Astrocyte (in vitro differentiated cells and primary cell): ENCODE data around the gene GSPT1. TPM values are rescaled to one million over a fixed set of nuclear protein-coding genes. Genes with fewer than 3 reads are reported as not detected.

Experiments
- DNase-seq: peaks from one replicate; pipeline ENCODE4 v3.0.0-alpha.2; 2010; ENCODE audit warnings: low read depth
- FAIRE-seq: peaks from 2 replicates; lab custom pipeline; 2011; peaks lifted over from hg19 to GRCh38; lab: Jason Lieb, UNC
- H2AFZ ChIP-seq: 2 replicates; pipeline ENCODE4 v1.6.0; 2012; ENCODE audit warnings: low read depth, low read length, inconsistent platforms
- H3K27ac ChIP-seq: 2 replicates; pipeline ENCODE4 v1.5.1; 2011; ENCODE audit warnings: low read depth, low read length, inconsistent platforms
- H3K27me3 ChIP-seq: 2 replicates; pipeline ENCODE4 v1.6.0; 2011; ENCODE audit warnings: low read length, inconsistent platforms; ENCODE audit not compliant: insufficient read depth
- H3K36me3 ChIP-seq: 2 replicates; pipeline ENCODE4 v1.5.1; 2011; ENCODE audit warnings: low read length, inconsistent platforms; ENCODE audit not compliant: insufficient read depth
- H3K4me1 ChIP-seq: 2 replicates; pipeline ENCODE4 v1.5.1; 2011; ENCODE audit warnings: low read length, inconsistent platforms; ENCODE audit not compliant: insufficient read depth
- H3K4me2 ChIP-seq: 2 replicates; pipeline ENCODE4 v1.6.0; 2012; ENCODE audit warnings: low read length, inconsistent platforms
- H3K4me3 ChIP-seq: 2 replicates; pipeline ENCODE4 v1.5.1; 2011; ENCODE audit warnings: low read depth, mild to moderate bottlenecking, low read length, inconsistent platforms; ENCODE audit not compliant: insufficient read depth
- H3K79me2 ChIP-seq: 2 replicates; pipeline ENCODE4 v1.6.0; 2012; ENCODE audit warnings: mild to moderate bottlenecking, low read length, inconsistent platforms; ENCODE audit not compliant: insufficient read depth
- H3K9ac ChIP-seq: 2 replicates; pipeline ENCODE4 v1.6.0; 2012; ENCODE audit warnings: mild to moderate bottlenecking, low read length, inconsistent platforms
- H3K9me3 ChIP-seq: 2 replicates; pipeline ENCODE4 v1.5.1; 2012; ENCODE audit warnings: low read depth, mild to moderate bottlenecking, low read length, inconsistent platforms; ENCODE audit not compliant: insufficient read depth
- H4K20me1 ChIP-seq: 2 replicates; pipeline ENCODE4 v1.6.0; 2012; ENCODE audit warnings: low read length, inconsistent platforms; ENCODE audit not compliant: insufficient read depth
- H3K27ac Mint-ChIP-seq: one replicate; pipeline ENCODE4 v1.8.0; 2021; ENCODE audit warnings: mild to moderate bottlenecking, mixed read lengths; ENCODE audit not compliant: unreplicated experiment
- H3K27me3 Mint-ChIP-seq: one replicate; pipeline ENCODE4 v1.8.0; 2021; ENCODE audit warnings: low read depth, mixed read lengths; ENCODE audit not compliant: unreplicated experiment
- H3K36me3 Mint-ChIP-seq: one replicate; pipeline ENCODE4 v1.8.0; 2021; ENCODE audit warnings: low read depth, mixed read lengths; ENCODE audit not compliant: unreplicated experiment
- H3K4me1 Mint-ChIP-seq: one replicate; pipeline ENCODE4 v1.8.0; 2021; ENCODE audit warnings: low read depth, mixed read lengths; ENCODE audit not compliant: unreplicated experiment
- H3K4me3 Mint-ChIP-seq: one replicate; pipeline ENCODE4 v1.8.0; 2021; ENCODE audit warnings: mild to moderate bottlenecking, moderate library complexity, mixed read lengths; ENCODE audit not compliant: unreplicated experiment
- H3K9me3 Mint-ChIP-seq: one replicate; pipeline ENCODE4 v1.8.0; 2021; ENCODE audit warnings: mild to moderate bottlenecking, mixed read lengths; ENCODE audit not compliant: unreplicated experiment
- EZH2 ChIP-seq: IDR thresholded peaks from 2 replicates; pipeline ENCODE4 v1.6.1; 2012; ENCODE audit warnings: mild to moderate bottlenecking, low read length, inconsistent platforms; ENCODE audit not compliant: insufficient read depth
- total RNA-seq: library from RNA; stranded (reverse); gene quantifications from 2 replicates; pipeline ENCODE4 v1.2.1, GENCODE V29; 2021
- TF ChIP-seq, protein P1 (sequence below): IDR thresholded peaks from 2 replicates; pipeline ENCODE4 v1.5.1; 2011; ENCODE audit warnings: low read depth, mild to moderate bottlenecking, inconsistent platforms, low read length, moderate library complexity; ENCODE audit not compliant: insufficient read depth

GSPT1 gene
- total RNA-seq, 1 donor from 2014 or later, result 173 TPM

DNA sequence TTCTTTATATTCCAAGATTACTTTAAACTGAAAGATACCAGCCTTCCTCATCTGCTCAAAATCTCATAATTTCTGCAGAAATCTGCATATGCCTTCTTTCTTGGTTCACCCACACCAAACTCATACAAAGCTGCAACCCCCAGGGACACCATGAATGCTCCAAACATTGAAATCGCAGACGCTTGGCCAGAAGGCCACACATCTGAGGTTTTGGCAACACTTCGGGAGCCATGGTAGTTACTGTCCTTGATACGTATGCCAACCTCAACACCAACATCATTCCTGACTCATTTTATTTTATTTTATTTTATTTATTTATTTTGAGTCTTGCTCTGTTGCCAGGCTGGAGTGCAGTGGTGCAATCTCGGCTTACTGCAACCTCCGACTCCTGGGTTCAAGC lies 11.8 kb downstream of the GSPT1 start:
- H3K27ac ChIP-seq, result no peak overlapping the region
- no peak overlapping the region for H3K4me3 ChIP-seq
- TF ChIP-seq, protein P1, sequence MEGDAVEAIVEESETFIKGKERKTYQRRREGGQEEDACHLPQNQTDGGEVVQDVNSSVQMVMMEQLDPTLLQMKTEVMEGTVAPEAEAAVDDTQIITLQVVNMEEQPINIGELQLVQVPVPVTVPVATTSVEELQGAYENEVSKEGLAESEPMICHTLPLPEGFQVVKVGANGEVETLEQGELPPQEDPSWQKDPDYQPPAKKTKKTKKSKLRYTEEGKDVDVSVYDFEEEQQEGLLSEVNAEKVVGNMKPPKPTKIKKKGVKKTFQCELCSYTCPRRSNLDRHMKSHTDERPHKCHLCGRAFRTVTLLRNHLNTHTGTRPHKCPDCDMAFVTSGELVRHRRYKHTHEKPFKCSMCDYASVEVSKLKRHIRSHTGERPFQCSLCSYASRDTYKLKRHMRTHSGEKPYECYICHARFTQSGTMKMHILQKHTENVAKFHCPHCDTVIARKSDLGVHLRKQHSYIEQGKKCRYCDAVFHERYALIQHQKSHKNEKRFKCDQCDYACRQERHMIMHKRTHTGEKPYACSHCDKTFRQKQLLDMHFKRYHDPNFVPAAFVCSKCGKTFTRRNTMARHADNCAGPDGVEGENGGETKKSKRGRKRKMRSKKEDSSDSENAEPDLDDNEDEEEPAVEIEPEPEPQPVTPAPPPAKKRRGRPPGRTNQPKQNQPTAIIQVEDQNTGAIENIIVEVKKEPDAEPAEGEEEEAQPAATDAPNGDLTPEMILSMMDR, result no peak
- TF ChIP-seq EZH2, result no peak
- H3K4me2 ChIP-seq, result no peak overlapping the region
- Mint-ChIP-seq H3K36me3 (peaks cover 2% of the 10 kb centered on the region), H3K27me3 (no peaks in the 10 kb centered on the region), H3K4me3 (no peak overlapping the region), H3K4me1 (peaks cover 3% of the 10 kb centered on the region), H3K27ac (no peak overlapping the region), H3K9me3 (no peaks in the 10 kb centered on the region)
- H4K20me1 ChIP-seq, result peaks cover 89% of the 10 kb centered on the region
- no peak for FAIRE-seq
- no peaks in the 10 kb centered on the region for H3K4me1 ChIP-seq
- no peak overlapping the region for H2AFZ ChIP-seq
- H3K9ac ChIP-seq, result no peak overlapping the region
- H3K79me2 ChIP-seq, result peaks cover 96% of the 10 kb centered on the region
- no peaks in the 10 kb centered on the region for H3K27me3 ChIP-seq
- no peak for DNase-seq
- H3K9me3 ChIP-seq, result no peaks in the 10 kb centered on the region
- peaks cover 2% of the 10 kb centered on the region for H3K36me3 ChIP-seq

DNA sequence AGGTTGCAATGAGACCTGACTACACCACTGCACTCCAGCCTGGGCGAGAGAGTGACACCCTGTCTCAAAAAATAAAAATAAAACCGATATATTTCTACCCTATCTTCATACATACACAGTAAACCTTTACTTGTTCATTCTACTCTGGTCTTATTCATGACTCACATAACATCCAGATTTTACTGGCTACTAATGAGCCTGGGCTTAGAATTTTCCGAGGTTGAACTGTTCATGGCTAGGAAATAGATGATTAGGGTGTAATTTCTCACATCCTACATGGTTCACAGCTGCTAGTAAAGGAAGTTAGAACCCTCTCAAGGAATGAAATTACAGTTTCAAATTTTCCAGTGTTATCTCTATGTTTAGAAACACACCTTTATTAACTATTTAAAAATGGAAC lies 14.7 kb downstream of the GSPT1 start:
- Mint-ChIP-seq H3K36me3 (peaks cover 2% of the 10 kb centered on the region), H3K9me3 (no peaks in the 10 kb centered on the region), H3K4me1 (peaks cover 14% of the 10 kb centered on the region), H3K4me3 (no peak overlapping the region), H3K27me3 (no peaks in the 10 kb centered on the region), H3K27ac (no peak overlapping the region)
- Histone ChIP-seq H3K27me3 (no peaks in the 10 kb centered on the region), H4K20me1 (peaks cover 90% of the 10 kb centered on the region), H3K36me3 (peaks cover 2% of the 10 kb centered on the region), H3K4me2 (no peak overlapping the region), H2AFZ (no peak overlapping the region), H3K9me3 (no peaks in the 10 kb centered on the region), H3K27ac (no peak overlapping the region), H3K4me1 (peaks cover 10% of the 10 kb centered on the region), H3K79me2 (peaks cover 90% of the 10 kb centered on the region), H3K4me3 (no peak overlapping the region), H3K9ac (no peak overlapping the region)
- DNase-seq (peak; percentile 27), FAIRE-seq (no peak)
- TF ChIP-seq, protein P1, result no peak
- TF ChIP-seq EZH2, result no peak

DNA sequence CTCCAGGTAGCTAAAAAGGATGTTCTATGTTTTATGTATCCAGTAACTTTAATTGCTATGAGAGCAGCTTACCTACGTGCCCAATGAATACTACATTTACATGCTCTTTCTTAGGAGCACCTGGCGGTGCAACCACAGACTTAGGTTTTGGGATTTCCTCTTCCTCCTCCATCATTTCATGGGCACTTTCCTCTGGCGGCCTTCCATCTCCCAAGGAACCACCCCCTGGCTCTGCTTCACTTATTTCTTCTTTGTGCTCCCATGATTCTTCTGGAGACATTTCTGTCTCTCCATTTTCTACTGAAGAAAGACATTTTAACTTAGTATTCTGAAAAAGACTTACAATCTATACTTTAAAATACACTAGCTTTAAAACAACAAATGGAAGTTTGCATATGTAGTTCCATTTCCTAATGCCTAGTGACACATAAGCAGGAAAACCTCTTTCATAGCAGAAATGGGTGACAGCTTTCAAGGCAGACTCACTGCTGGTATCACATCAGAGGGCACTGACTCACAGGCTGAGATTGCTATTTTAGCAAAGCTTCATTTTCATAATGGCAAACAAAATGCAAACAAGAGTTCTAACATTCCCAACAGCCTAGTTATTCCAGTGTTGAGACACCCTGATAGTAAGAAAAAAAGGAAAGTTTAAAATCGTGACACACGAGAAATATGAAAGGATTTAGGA lies 19.1 kb downstream of the GSPT1 start:
- no peak overlapping the region for H3K4me3 ChIP-seq
- Mint-ChIP-seq H3K4me3 (no peak overlapping the region), H3K9me3 (no peaks in the 10 kb centered on the region), H3K4me1 (peaks cover 16% of the 10 kb centered on the region), H3K36me3 (peaks cover 4% of the 10 kb centered on the region), H3K27me3 (no peaks in the 10 kb centered on the region), H3K27ac (peak overlapping the region; percentile 37)
- FAIRE-seq (no peak), DNase-seq (peak; percentile 75)
- H2AFZ ChIP-seq, result no peak overlapping the region
- peak overlapping the region; percentile 15 for H3K9ac ChIP-seq
- peak overlapping the region; percentile 51 for H3K4me2 ChIP-seq
- H3K36me3 ChIP-seq, result peaks cover 17% of the 10 kb centered on the region
- peaks cover 68% of the 10 kb centered on the region for H4K20me1 ChIP-seq
- H3K9me3 ChIP-seq, result no peaks in the 10 kb centered on the region
- TF ChIP-seq EZH2, result no peak
- H3K27me3 ChIP-seq, result no peaks in the 10 kb centered on the region
- peaks cover 83% of the 10 kb centered on the region for H3K79me2 ChIP-seq
- H3K4me1 ChIP-seq, result peaks cover 10% of the 10 kb centered on the region
- peak overlapping the region; percentile 63 for H3K27ac ChIP-seq
